Activated naive CD8-positive, alpha-beta T cell treated with anti-CD3 and anti-CD28 coated beads, Interleukin-2, amount 50 U/mL, for 16 hours (primary cell): ENCODE measurements around the gene GADL1.

Experiments
- DNase-seq: peaks from one replicate; pipeline ENCODE4 v3.0.0-alpha.2; 2020; ENCODE audit warnings: low read depth, low spot score

GADL1 gene

GRCh38 chr3:30760040-30760695 is 134.3 kb downstream of the GADL1 start:
- DNase-seq = no peak

GRCh38 chr3:30756218-30756617 is 138.2 kb downstream of the GADL1 start:
- DNase-seq = no peak

GRCh38 chr3:30754426-30754825 is 140.0 kb downstream of the GADL1 start:
- no peak for DNase-seq

GRCh38 chr3:30753766-30754165 is 140.7 kb downstream of the GADL1 start:
- no peak for DNase-seq

- DNase-seq = no peak
These were observed 141.5 kb downstream of the GADL1 start for GRCh38 chr3:30752970-30753369.

GRCh38 chr3:30752491-30752890 is 142.0 kb downstream of the GADL1 start:
- DNase-seq = no peak

- peak; percentile 34 for DNase-seq
These were observed 142.7 kb downstream of the GADL1 start for GRCh38 chr3:30751610-30752299.

GRCh38 chr3:30750967-30751366 is 143.5 kb downstream of the GADL1 start:
- DNase-seq = no peak

- DNase-seq = no peak
These were observed 145.2 kb downstream of the GADL1 start for GRCh38 chr3:30749230-30749629.

GRCh38 chr3:30747771-30748281 is 146.6 kb downstream of the GADL1 start:
- no peak for DNase-seq

- DNase-seq = no peak
These were observed 150.7 kb downstream of the GADL1 start for GRCh38 chr3:30743641-30744317.

GRCh38 chr3:30742796-30743619 is 151.5 kb downstream of the GADL1 start:
- DNase-seq = no peak

- no peak for DNase-seq
These were observed 152.6 kb downstream of the GADL1 start for GRCh38 chr3:30741889-30742288.

GRCh38 chr3:30738605-30739004 is 155.9 kb downstream of the GADL1 start:
- no peak for DNase-seq

- no peak for DNase-seq
These were observed 156.5 kb downstream of the GADL1 start for GRCh38 chr3:30737743-30738499.

- no peak for DNase-seq
These were observed 160.8 kb downstream of the GADL1 start for GRCh38 chr3:30733696-30734095.

- no peak for DNase-seq
These were observed 161.3 kb downstream of the GADL1 start for GRCh38 chr3:30733209-30733608.

GRCh38 chr3:30730967-30731366 is 163.5 kb downstream of the GADL1 start:
- no peak for DNase-seq

GRCh38 chr3:30729936-30730335 is 164.5 kb downstream of the GADL1 start:
- DNase-seq = no peak

- no peak for DNase-seq
These were observed 164.9 kb downstream of the GADL1 start for GRCh38 chr3:30729512-30729911.

GRCh38 chr3:30728143-30728542 is 166.3 kb downstream of the GADL1 start:
- no peak for DNase-seq
